AG09309 (cell line): ENCODE results near the gene MBOAT1.
A peak's percentile ranks its signal among the peaks of the same experiment; 100 is the strongest.

Experiments used
- DNase-seq: peaks from one replicate; pipeline ENCODE4 v3.0.0-alpha.2; 2010; ENCODE audit warnings: low read depth
- H3K4me3 ChIP-seq: 2 replicates; pipeline ENCODE4 v1.5.1; 2011; ENCODE audit warnings: mild to moderate bottlenecking, low read depth, low read length, moderate library complexity; ENCODE audit not compliant: control insufficient read depth
- TF ChIP-seq, protein P1 (sequence below): IDR thresholded peaks from 2 replicates; pipeline ENCODE4 v1.5.1; 2011; ENCODE audit warnings: mild to moderate bottlenecking, low read depth, low read length, inconsistent platforms; ENCODE audit not compliant: insufficient read depth, control insufficient read depth; ENCODE audit errors: missing control alignments

MBOAT1 gene

DNA sequence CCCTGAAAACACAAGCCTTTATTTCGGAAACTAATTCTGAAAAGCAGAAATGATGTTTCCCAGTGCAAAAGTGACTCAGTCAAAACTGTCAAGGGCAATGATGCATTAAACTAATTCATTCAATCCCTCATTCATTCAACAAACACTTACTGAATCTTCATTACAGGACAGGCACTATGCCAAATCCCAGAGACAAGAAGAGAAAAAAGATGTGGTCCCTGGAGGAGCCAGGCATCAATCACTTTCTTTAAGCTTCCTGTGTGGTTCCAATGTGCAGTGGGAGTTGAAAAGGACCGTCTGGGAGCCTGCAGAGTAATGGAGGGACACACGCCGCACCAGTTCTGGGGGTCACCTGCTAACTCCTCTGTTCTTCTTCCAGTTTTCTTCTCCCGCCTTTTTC is 113.1 kb downstream of the MBOAT1 start:
- H3K4me3 ChIP-seq = no peak overlapping the region
- TF ChIP-seq, protein P1, sequence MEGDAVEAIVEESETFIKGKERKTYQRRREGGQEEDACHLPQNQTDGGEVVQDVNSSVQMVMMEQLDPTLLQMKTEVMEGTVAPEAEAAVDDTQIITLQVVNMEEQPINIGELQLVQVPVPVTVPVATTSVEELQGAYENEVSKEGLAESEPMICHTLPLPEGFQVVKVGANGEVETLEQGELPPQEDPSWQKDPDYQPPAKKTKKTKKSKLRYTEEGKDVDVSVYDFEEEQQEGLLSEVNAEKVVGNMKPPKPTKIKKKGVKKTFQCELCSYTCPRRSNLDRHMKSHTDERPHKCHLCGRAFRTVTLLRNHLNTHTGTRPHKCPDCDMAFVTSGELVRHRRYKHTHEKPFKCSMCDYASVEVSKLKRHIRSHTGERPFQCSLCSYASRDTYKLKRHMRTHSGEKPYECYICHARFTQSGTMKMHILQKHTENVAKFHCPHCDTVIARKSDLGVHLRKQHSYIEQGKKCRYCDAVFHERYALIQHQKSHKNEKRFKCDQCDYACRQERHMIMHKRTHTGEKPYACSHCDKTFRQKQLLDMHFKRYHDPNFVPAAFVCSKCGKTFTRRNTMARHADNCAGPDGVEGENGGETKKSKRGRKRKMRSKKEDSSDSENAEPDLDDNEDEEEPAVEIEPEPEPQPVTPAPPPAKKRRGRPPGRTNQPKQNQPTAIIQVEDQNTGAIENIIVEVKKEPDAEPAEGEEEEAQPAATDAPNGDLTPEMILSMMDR = no peak

DNA sequence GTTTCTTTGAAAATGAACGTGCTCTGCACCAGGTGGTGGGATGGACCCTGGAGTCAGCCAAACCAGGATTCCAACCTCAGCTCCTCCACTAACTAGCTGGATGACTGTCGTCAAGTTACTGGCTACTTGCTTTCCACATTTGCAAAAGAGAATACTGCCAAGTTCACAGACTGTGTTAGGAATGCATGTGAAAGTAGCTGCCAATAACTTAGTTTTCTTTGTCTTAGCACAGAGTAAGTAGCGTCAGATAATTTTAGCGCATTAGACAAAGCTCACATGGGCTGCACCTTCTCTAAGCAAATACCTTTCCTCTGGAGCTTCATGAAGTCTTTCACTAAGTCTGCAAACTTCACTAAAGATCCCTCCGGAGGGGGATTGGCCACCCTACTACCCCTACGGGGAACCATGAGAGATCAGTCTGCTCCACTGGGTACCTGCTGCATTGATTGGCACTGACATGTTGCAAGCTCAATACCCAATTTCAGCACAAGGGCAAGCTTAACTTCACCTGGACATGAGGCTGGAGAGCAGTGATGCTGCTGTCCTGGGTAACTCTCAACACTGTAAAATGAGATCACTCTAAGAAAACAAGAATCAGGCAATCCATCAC is 113.9 kb downstream of the MBOAT1 start:
- TF ChIP-seq, protein P1 = no peak
- no peak overlapping the region for H3K4me3 ChIP-seq
- DNase-seq = no peak

More for the DNA sequence above, 113.1 kb downstream of the MBOAT1 start:
- DNase-seq = no peak

DNA sequence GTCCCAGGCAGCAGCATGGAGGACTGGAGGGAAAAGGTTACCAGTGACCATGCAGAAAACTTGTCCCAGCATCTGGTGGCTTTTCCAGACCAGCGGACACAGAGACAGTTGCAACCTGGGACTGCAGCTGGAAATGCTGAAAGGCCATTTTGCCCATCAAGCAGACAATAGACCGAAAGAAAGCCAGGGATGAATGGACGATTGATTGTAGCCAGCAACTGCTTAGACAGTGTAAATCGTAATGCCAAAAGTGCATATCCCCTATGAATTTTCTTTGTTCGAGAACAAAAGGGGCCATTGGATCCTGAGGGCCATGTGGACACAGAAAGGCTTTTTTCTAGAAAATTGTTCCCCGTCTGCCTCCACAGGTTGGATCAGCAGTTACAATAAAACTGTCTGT is 115.7 kb downstream of the MBOAT1 start:
- TF ChIP-seq, protein P1 = no peak
- no peak for DNase-seq
- no peak overlapping the region for H3K4me3 ChIP-seq

DNA sequence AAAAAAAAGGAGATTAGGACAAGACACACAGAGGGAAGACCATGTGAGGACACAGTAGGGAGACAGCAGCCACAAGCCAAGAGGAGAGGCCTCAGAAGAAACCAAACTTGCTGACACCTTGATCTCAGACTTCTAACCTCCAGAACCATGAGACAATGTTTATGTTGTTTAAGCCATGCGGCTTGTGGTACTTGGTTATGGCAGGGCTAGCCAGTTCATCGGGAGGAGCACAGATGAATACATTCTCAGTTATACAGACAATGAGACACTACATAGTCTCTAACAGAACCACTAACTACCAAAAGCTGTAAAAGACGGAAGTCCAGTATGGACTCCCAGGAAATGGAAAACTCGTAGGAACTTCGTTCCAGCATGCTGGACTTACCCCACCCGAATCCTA is 116.8 kb downstream of the MBOAT1 start:
- no peak overlapping the region for H3K4me3 ChIP-seq
- TF ChIP-seq, protein P1 = no peak
- DNase-seq = no peak

DNA sequence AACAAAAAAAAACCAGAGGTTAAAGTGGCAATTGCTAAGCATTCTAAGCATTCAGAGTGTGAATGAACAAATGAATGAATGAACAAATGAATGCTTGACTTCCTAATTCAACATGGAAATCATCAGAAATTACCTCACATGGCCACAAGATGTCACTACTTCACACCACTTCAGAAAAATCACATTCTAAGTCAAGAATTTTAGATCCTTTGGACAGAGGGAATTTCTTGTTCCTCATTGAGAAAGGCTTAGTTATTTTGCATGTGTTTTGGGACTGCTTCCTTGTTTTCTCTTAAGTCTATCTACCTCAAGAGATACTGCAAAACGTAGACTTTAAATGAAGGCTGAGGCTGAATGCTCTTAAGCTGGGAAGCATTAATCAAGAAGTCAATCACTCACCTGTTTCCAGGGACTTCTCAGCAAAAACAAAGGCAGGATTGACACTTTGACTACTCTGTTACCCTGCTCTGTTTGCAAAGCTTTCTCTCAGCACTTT is 120.2 kb downstream of the MBOAT1 start:
- no peak overlapping the region for H3K4me3 ChIP-seq
- DNase-seq = peak; percentile 25
- TF ChIP-seq, protein P1 = peak; percentile 43

DNA sequence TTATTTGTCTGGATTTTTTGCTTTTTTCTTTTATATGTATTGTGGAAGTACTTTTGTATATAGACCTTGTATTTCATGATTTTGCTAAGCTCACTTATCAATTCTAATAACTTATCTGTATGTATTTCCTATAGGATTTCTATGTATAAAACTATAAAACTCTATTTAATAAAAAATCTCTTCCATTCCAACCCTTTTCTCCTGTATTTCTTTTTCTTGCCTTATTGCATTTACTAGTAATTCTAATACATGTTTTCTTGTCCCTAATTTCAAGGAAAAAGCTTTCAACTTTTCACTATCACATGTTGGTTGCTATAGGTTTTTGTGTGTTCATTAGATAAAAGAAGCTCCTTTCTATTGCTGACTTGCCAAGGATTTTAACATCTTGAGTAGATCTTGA is 125.3 kb downstream of the MBOAT1 start:
- no peak overlapping the region for H3K4me3 ChIP-seq
- no peak for DNase-seq
- TF ChIP-seq, protein P1 = no peak
